ENCODE data around the gene OOSP2.
"Not testable (repeated sequence)": the region's sequence is repeated elsewhere in the genome, so short reads cannot be mapped to it uniquely, and the experiment has no call there.

The OOSP2 gene, protein sequence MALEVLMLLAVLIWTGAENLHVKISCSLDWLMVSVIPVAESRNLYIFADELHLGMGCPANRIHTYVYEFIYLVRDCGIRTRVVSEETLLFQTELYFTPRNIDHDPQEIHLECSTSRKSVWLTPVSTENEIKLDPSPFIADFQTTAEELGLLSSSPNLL

DNA sequence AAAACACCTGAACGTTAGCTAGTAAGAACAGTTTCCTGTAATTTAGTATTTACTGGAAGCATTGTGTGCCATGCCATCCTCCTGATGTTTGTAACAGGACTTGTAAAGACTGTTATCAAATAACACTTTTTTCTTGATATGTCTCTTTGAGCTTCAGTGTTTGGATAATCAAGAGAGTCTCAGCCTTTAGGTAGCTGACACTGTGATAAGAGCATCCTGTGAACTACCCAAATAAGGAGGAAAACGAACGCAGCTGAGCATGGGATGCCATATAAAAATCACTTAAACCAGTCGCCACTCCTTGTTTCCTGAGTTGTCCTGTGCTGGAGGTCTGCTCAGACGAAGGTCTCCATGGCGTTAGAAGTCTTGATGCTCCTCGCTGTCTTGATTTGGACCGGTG is at the start of gene OOSP2:
Gene OOSP2 (plus strand): TSS at position 301 of the 400 bp plus-strand sequence. CDS start 51 bp downstream, at position 352.
- DNase-seq: no peak

DNA sequence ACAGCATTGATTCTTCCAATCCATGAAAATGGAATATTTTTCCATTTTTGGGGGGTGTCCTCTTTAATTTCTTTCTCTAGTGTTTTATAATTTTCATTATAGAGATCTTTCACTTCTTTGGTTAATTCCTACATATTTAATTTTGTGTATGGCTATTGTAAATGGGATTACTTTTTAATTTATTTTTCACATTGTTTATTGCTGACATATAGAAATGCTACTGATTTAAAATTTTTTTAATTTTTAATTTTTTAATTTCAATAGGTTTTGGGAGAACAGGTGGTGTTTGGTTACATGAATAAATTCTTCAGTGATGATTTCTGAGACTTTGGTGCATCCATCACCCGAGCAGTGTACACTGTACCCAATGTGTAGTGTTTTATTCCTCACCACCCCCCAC is 49.8 kb upstream of the OOSP2 start:
- no peak for DNase-seq

DNA sequence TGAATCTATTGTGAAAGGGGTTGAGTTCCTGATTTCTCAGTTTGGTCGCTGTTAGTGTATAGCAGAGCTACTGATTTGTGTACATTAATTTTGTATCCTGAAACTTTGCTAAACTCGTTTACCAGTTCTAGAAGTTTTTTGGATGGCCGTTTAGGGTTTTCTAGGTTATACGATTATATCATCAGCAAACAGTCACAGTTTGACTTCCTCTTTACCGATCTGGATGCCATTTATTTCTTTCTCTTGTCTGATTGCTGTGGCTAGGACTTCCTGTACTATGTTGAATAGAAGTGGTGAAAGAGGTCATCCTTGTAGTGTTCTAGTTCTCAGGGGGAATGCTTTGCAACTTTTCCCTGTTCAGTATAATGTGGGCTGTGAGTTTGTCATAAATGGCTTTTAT is 47.8 kb upstream of the OOSP2 start:
- DNase-seq: no peak

DNA sequence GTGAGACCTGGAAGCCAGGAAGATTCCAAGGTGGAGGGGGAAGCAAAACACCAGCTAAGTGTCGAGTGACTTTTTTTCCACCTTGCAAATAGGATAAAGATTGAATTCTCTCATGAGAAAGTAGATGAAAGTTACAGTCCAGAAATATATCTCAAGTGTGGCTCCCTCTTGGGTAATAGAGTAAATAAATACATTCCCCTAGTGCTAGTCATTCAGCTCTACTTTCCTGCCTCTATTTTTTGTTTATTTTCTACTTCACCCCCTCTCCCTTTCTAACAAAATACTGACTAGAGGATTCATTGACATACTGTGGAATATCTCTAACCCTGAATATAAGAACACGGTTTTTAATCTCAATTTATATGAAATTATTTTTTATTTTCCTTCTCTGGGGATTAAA is 42.4 kb upstream of the OOSP2 start:
- DNase-seq: no peak

DNA sequence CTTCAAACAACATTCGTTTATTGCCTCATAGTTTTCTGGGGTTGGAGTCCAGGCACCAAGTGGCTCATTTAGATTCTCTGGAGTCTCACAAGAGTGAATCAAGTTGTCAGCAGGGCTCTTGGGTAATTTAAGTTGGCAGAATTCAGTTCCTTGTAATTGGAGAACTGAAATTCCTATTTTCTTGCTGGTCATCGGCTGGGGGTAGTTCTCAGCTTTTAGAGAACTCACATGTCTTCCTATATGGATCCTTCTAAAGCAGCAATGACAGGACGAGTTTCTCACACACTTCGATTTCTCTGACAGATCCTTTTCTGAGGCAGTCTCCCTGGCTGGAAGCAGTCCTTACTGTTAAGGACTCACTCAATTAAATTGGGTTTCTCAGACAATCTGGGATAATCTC is 40.5 kb upstream of the OOSP2 start:
- no peak for DNase-seq

DNA sequence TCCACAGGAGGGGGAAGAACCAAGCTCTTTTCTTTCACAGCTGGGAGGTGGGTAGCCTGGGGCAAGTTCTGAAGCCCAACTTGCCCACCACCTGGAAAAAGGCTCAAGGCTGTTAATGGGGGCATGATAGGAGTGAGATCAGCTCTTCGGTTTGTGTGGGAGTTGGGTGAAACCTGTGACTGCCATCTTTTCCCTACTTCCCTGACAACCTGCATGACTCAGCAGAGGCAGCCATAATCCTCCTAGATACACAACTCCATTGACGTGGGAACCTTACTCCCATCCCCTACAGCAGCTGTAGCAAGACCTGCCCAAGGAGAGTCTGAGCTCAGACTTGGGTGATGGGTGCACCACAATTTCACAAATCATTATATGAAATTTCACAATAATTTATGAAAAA is 36.5 kb upstream of the OOSP2 start:
- DNase-seq: no peak

DNA sequence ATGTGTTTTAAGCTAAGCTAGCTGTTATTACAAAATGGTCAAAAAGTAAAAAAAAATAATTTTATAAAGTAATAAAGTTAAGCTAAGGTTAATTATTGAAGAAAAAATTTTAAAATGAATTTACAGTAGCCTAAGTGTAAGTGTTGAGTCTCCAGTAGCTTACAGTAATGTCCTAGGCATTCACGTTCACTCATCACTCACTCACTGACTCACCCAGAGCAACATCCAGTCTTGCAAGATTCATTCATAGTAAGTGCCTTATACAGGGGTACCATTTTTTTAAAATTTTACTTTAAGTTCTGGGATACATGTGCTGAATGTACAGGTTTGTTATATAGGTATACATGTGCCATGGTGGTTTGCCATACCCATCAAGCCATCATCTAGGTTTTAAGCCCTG is 34.8 kb upstream of the OOSP2 start:
- DNase-seq: no peak

DNA sequence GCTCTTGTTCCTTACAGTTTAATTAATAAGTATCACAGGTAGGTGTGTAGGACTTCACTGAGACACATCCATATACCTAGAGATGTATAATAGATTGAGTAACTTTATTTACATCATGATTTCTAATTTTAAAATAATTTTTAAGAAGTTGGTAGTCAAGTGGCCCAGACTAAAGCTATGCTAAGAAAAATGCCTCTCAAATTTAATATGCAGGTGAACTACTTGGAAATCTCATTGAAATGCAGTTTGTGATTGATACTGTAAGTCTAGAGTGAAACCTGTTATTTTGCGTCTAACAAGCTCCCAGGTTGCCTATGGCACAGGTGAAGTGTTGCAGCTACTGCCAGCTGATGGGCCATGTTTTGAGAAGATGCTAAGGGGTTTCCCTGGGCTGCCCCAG is 23.3 kb upstream of the OOSP2 start, which contains the start of gene OOSP4B:
Gene OOSP4B (plus strand): TSS at position 301 of the 400 bp plus-strand sequence.
- no peak for DNase-seq

DNA sequence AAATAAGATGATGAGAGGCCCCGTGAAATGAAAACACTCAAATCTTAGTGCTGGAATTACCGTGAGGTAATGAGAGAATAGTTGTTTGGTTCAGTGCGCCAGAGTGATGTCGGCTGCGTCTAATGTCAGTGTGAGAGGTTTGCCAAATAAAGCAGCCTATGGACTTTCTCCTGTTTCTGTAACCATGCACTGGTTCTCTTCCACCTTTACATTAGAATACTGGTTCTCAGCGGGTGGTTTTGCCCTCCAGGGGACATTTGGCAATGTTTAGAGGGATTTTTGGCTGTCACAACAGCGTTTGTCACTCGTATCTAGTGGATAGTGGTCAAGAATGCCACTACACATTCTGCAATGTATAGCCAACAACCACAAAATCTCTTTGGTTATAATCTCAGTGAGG is 22.2 kb upstream of the OOSP2 start:
- no peak for DNase-seq

DNA sequence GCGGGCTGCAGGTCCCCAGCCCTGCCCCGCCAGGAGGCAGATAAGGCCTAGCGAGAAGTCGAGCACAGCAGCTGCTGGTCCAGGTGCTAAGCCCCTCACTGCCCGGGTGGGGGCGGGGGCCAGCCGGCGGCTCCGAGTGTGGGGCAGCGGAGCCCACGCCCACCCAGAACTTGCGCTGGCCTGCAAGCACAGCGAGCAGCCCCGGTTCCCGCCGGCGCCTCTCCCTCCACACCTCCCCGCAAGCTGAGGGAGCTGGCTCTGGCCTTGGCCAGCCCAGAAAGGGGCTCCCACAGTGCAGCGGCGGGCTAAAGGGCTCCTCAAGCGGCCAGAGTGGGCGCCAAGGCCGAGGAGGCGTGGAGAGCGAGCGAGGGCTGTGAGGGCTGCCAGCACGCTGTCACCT is 19.8 kb upstream of the OOSP2 start:
- DNase-seq: not testable (repeated sequence)

DNA sequence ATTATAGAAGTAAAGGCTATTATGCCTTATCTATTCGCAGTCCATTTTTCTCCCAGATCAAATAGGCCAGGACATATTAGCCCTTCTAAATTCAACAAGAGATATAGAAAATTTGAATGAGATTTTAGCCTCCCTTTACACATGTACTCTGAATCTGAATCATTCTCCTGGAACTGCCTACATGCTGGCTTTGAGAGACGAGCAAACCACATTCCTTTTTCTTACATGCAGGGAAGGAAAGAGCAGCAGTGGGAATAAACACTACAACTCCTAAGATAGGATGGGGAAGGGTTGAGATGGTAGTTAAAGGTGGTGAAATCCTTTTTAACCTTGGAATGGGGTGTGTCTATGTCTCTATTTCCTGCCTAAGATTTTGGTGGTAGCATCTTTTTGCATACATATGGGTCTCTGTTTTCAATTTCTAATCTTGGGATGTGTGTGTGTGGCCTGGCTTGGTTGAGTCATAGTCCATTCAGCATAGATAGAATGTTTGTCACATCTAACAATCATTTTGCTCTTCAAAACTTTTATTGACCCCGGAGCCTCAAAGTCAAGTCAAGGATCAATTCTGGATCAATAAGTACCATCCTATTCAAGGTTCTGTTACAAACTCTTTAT is 11.1 kb upstream of the OOSP2 start:
- no peak for DNase-seq

DNA sequence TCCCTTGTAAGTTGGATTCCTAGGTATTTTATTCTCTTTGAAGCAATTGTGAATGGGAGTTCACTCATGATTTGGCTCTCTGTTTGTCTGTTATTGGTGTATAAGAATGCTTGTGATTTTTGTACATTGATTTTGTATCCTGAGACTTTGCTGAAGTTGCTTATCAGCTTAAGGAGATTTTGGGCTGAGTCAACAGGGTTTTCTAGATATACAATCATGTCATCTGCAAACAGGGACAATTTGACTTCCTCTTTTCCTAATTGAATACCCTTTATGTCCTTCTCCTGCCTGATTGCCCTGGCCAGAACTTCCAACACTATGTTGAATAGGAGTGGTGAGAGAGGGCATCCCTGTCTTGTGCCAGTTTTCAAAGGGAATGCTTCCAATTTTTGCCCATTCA is 10.2 kb downstream of the OOSP2 start:
- not testable (repeated sequence) for DNase-seq

DNA sequence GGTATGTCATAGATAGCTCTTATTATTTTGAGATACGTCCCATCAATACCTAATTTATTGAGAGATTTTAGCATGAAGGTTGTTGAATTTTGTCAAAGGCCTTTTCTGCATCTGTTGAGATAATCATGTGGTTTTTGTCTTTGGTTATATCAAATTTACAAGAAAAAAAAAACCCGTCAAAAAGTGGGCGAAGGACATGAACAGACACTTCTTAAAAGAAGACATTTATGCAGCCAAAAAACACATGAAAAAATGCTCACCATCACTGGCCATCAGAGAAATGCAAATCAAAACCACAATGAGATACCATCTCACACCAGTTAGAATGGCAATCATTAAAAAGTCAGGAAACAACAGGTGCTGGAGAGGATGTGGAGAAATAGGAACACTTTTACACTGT is 10.6 kb downstream of the OOSP2 start:
- not testable (repeated sequence) for DNase-seq

DNA sequence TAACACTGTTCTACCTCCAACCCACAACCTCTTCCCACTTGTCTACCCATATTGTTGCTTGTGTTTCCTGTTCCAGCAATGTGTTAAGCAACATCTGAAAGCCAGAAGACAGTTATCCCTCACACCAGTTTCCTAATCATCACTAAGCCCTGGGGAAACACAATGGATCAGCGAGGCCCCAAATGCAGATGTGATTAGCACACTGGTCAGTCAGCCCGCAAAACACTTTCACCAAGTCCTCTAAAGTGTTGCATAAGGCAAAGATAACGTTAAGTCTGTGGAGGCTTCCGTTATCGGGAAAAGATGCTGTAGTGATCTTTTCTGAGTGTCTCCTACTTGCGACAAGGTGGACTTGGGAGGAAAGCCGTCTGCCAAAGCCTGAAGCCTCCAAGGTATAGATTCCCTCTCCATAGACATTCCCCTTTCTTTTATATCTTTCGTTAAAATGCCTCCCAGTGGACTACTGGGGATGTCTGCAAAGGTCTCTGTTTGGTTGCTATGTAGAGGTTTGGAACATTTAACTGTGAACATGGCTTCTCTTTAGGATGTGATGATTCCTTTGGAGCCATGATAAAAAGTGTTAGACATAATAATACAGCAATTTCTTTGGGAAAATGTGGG is 16.2 kb downstream of the OOSP2 start, which contains the start of gene MS4A3:
Gene MS4A3 (plus strand): TSS at position 317 of the 621 bp plus-strand sequence. CDS start 4,496 bp downstream, outside the sequence.
- no peak for DNase-seq

DNA sequence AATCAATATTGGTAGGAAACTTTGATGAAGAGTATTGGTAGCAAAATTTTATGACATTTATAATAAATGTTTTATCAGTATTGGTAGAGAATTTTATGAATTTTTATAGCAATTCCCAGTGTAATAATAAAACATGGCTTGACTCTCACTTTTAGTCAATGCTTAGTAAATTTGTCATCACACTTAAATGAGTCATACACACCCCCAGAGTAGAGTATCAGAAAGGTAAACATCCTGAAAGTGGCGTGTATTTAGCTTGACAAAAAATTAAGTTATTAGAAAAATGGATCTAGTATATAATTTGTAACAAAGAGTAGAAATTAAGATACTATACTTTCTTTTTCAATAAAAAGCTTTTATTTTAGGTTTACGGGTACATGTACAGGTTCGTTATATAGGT is 18.8 kb downstream of the OOSP2 start:
- DNase-seq: no peak

DNA sequence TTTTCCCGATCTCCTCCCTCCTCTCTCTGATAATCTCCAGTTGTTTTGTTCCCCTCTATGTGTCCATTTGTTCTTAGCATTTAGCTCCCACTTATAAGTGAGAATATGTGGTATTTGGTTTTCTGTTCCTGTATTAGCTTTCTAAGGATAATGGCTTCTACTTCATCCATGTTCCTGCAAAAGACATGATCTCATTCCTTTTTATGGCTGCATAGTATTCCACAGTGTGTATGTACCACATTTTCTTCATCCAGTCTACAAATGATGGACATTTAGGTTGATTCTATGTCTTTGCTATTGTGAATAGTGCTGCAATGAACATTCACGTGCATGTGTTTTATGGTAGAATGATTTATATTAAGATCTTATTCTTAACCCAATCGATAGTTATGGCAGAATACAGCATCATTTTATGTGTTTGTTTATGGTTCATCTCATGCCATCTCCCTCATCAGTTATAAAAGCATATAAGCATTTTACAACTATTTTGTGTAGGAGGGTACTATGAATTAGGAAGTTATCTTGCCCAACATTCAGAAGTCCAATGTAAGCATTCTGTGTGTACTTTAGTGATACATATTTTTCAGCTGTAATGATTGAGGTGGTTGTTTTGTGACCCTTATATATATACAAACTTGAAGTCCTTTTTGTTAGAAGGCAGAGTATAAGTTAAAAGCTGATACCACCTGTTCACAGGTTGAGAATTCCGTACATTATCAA is 19.5 kb downstream of the OOSP2 start:
- no peak for DNase-seq

DNA sequence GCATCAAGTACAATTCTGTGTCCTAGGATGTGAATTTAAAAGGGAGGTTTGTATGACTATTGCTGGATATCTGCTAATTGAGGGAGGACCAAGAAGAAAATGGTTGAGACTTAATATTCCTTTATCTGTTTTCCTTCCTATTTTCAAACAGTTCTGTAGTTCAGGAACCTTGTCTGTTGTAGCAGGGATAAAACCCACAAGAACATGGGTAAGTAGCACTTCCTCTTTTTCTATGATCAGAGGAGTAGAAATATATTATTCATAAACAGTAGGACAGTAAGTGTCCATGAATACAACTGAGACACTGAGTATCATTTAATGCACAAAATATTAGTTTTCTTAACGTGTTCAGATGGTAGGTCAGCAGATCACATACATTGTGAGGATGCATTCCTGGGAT is 23.9 kb downstream of the OOSP2 start:
- no peak for DNase-seq

DNA sequence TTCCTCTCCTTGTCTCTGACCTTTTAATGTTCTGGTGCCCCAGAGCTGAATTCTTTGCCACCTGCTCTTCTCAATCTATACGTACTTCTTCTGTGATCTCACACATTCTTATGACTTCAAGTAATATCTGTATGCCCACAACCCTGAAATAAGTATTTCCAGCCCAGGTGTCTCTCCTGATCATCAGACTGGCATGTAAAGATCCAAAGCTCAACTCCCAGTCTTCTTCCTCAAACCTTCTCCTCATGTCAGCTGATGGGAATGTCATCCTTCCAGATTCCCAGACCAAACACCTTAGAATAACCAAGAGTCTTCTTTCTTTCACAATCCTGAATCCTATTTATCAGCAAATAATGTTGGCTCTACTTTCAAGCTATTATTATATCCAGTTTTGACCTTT is 25.6 kb downstream of the OOSP2 start:
- no peak for DNase-seq

DNA sequence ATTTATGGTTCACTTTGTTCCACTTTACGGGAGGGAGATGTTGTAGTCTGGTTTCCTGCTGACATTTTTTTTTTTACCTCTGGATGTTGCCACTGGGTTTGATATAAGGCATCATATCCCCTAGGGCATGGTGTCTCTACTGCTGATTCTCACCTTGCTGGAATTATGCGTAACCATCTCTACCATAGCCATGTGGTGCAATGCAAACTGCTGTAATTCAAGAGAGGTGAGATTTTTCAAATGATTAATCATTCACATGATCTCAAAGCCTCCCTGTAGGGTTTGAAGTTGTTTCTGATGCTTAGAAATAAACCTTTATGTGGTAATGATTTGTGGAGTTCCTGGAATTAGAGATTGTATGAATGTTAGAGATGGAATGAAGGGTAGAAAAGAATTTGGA is 29.2 kb downstream of the OOSP2 start:
- DNase-seq: no peak

DNA sequence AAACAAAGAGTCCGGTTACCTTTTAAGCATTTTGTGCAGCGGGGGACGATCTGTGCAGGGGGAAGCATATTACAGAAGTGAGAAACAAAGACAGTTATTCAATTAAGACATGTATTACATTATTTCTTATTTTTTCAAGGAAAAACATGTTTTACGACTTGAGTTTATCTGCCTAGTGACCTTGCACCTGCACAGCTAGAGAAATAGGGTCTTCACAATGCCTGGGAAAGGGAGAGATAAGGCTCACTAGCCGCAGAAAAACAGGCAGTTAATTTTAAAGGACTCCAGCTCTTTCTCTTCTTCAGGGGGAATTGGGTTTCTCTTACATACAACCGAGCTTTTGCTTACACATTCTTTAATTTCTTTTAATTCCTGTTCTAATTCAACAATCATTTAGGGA is 31.4 kb downstream of the OOSP2 start:
- DNase-seq: not testable (repeated sequence)

DNA sequence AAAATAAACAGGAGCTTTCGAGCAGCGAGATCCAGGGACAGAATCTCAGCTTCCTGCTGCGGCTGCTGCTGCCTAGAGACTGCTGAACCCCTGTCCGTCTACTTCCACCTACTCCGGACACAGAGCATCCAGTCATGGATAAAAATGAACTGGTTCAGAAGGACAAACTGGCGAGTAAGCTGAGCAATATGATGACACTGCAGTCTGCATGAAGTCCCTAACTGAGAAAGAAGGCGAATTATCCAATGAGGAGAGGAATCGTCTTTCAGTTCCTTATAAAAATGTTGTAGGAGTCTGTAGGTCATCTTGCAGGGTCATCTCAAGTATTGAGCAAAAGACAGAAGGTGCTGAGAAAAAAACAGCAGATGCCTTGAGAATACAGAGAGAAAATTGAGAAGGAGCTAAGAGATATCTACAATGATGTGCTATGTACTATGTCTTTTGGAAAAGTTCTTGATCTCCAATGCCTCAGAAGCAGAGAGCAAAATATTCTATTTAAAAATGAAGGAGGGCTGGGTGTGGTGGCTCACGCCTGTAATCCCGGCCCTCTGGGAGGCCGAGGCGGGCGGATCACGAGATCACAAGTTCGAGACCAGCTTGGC is 37.1 kb downstream of the OOSP2 start:
- DNase-seq: no peak

DNA sequence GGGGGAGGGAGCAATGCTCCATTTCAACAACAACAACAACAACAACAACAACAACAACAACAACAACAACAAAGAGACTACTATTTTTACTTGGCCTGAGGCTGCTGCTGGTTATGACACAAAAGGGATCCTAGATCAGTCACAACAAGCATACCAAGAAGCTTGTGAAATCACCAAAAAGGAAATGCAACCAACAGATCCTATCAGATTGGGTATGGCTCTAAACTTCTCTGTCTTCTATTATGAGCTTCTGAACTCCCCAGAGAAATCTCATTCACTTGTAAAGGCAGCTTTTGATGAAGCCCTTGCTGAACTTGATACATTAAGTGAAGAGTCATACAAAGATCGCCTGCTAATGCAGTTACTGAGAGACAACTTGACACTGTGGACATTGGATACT is 37.8 kb downstream of the OOSP2 start:
- no peak for DNase-seq

DNA sequence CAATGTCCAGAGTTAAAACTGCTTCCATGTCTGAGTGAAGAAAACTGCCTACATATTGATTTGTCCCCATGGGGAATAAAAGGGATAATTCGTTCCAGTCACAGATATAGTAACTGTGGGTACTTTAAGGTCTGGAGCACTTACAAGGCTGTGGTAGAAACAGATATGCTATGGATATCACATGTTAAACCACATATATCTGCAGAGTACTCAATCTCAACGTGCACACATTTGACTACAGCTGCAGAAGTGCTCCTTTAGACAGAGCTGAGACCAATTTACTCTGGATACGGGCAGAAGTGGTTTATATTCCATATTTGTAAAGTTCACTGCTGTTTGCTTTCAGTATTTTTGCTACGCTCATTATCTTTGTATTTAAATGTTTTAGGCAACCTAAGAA is 38.5 kb downstream of the OOSP2 start:
- DNase-seq: no peak

Data from hippocampal formation (tissue), 2 donors.